IMR-90 (cell line): ENCODE results near the gene HYAL1. TPM values are rescaled to one million over a fixed set of nuclear protein-coding genes. Genes with fewer than 3 reads are reported as not detected.

Experiments
- ATAC-seq: fragments of 200-7000 bp; cut with Tn5 transposase; 2 replicates; pipeline ENCODE4 v1.9.1; 2020; ENCODE audit warnings: low read depth, mild to moderate bottlenecking, moderate library complexity
- BruUV-seq: library from RNA; stranded (reverse); fragments of 400-500 nt; replicated peaks from 2 replicates; lab custom pipeline; 2021; lab: Mats Ljungman, UMichigan
- CTCF ChIA-PET: fragments of 300-600 bp; formaldehyde crosslinking; extraction: SDS; loops from one replicate; lab custom pipeline; 2021; ENCODE audit warnings: antibody characterized with exemption; lab: Yijun Ruan, JAX
- POLR2A ChIA-PET: fragments of 300-600 bp; sonication (Branson Sonifier 250); formaldehyde crosslinking; loops from one replicate; lab custom pipeline; 2022; ENCODE audit warnings: antibody characterized with exemption; ENCODE audit not compliant: unreplicated experiment; lab: Charles Lee
- DNase-seq: peaks from one replicate; pipeline ENCODE4 v3.0.0; 2013
- H2AFZ ChIP-seq: replicated peaks from 2 replicates; pipeline ENCODE3; 2013; ENCODE audit warnings: low read length, mild to moderate bottlenecking; ENCODE audit not compliant: poor library complexity
- H2AK5ac ChIP-seq: 2 replicates; pipeline ENCODE4 v1.6.1; 2013; ENCODE audit warnings: low read depth, low read length, inconsistent platforms
- H2AK9ac ChIP-seq: replicated peaks from 2 replicates; pipeline ENCODE3; 2013; ENCODE audit warnings: mild to moderate bottlenecking, low read depth, low read length, moderate library complexity; ENCODE audit not compliant: poor library complexity
- H2BK120ac ChIP-seq: 2 replicates; pipeline ENCODE4 v1.6.1; 2013; ENCODE audit warnings: low read depth, low read length, inconsistent platforms
- H2BK15ac ChIP-seq: 3 replicates; pipeline ENCODE4 v1.6.1; 2013; ENCODE audit warnings: low read depth, low read length, inconsistent platforms
- H2BK20ac ChIP-seq: 2 replicates; pipeline ENCODE4 v1.6.1; 2013; ENCODE audit warnings: low read depth, mild to moderate bottlenecking, inconsistent platforms, low read length, moderate library complexity
- H2BK5ac ChIP-seq: 2 replicates; pipeline ENCODE4 v1.6.1; 2013; ENCODE audit warnings: mild to moderate bottlenecking, low read depth, low read length, inconsistent platforms; ENCODE audit not compliant: poor library complexity, severe bottlenecking
- H3K14ac ChIP-seq: replicated peaks from 2 replicates; pipeline ENCODE4 v1.6.1; 2013; ENCODE audit warnings: low read depth, low read length, inconsistent platforms
- H3K18ac ChIP-seq: 2 replicates; pipeline ENCODE4 v1.6.1; 2013; ENCODE audit warnings: low read depth, low read length, control low read depth
- H3K23ac ChIP-seq: 2 replicates; pipeline ENCODE4 v1.6.1; 2013; ENCODE audit warnings: low read depth, low read length, inconsistent platforms
- H3K27ac ChIP-seq: 2 replicates; pipeline ENCODE4 v1.5.1; 2013; ENCODE audit warnings: mild to moderate bottlenecking, control low read depth, low read length; ENCODE audit not compliant: insufficient read depth
- H3K27me3 ChIP-seq: 2 replicates; pipeline ENCODE4 v1.6.1; 2013; ENCODE audit warnings: low read length; ENCODE audit not compliant: control insufficient read depth, insufficient read depth
- H3K36me3 ChIP-seq: 2 replicates; pipeline ENCODE4 v1.6.1; 2013; ENCODE audit warnings: low read length, mixed read lengths; ENCODE audit not compliant: control insufficient read depth, insufficient read depth
- H3K4ac ChIP-seq: 2 replicates; pipeline ENCODE4 v1.6.1; 2013; ENCODE audit warnings: low read depth, low read length, inconsistent platforms
- H3K4me1 ChIP-seq: 2 replicates; pipeline ENCODE4 v1.6.1; 2013; ENCODE audit warnings: low read length, mixed read lengths; ENCODE audit not compliant: control insufficient read depth, insufficient read depth
- H3K4me2 ChIP-seq: 2 replicates; pipeline ENCODE4 v1.6.1; 2013; ENCODE audit warnings: low read depth, mild to moderate bottlenecking, control low read depth, low read length, moderate library complexity
- H3K4me3 ChIP-seq: 2 replicates; pipeline ENCODE4 v1.5.1; 2013; ENCODE audit warnings: low read depth, mild to moderate bottlenecking, control low read depth, low read length, moderate library complexity; ENCODE audit not compliant: insufficient read depth
- H3K56ac ChIP-seq: 2 replicates; pipeline ENCODE4 v1.6.1; 2013; ENCODE audit warnings: low read length, inconsistent platforms; ENCODE audit not compliant: insufficient read depth; ENCODE audit errors: extremely low read depth
- H3K79me1 ChIP-seq, 2 experiments: 2 replicates each; pipeline ENCODE4 v1.6.1; 2013; ENCODE audit warnings: low read length in 2 of 2, inconsistent platforms in 1 of 2, low read depth in 1 of 2
- H3K9ac ChIP-seq: 2 replicates; pipeline ENCODE4 v1.6.1; 2013; ENCODE audit warnings: low read depth, low read length, control low read depth
- H3K9me1 ChIP-seq: 2 replicates; pipeline ENCODE4 v1.6.1; 2013; ENCODE audit warnings: low read length, inconsistent platforms; ENCODE audit not compliant: insufficient read depth
- H3K9me3 ChIP-seq: 2 replicates; pipeline ENCODE4 v1.6.1; 2013; ENCODE audit warnings: low read length; ENCODE audit not compliant: control insufficient read depth, insufficient read depth
- H4K20me1 ChIP-seq: 2 replicates; pipeline ENCODE4 v1.6.1; 2013; ENCODE audit warnings: low read length, inconsistent platforms; ENCODE audit not compliant: insufficient read depth
- H4K5ac ChIP-seq: 2 replicates; pipeline ENCODE4 v1.6.1; 2013; ENCODE audit warnings: mild to moderate bottlenecking, low read depth, low read length, control low read depth
- H4K8ac ChIP-seq, 2 experiments: 2 replicates each; pipeline ENCODE4 v1.6.1; 2013; ENCODE audit warnings: low read depth in 2 of 2, low read length in 2 of 2, control low read depth in 1 of 2, inconsistent platforms in 1 of 2
- H4K91ac ChIP-seq: 2 replicates; pipeline ENCODE4 v1.6.1; 2013; ENCODE audit warnings: low read depth, low read length, inconsistent platforms; ENCODE audit not compliant: insufficient read depth
- BHLHE40 ChIP-seq: fragments of 150-350 bp; IDR thresholded peaks from 2 replicates; pipeline ENCODE4 v1.6.1; 2016; ENCODE audit warnings: mild to moderate bottlenecking, low read depth, low read length
- CEBPB ChIP-seq: IDR thresholded peaks from 2 replicates; pipeline ENCODE4 v1.6.1; 2012; ENCODE audit warnings: low read depth, low read length, improper control_type of control experiment
- CHD1 ChIP-seq: IDR thresholded peaks from 2 replicates; pipeline ENCODE4 v1.6.1; 2012; ENCODE audit warnings: low read depth, low read length, improper control_type of control experiment
- CTCF ChIP-seq: conservative IDR thresholded peaks from 2 replicates; pipeline ENCODE4 v1.5.1; 2012; ENCODE audit warnings: mild to moderate bottlenecking, low read depth, low read length, improper control_type of control experiment
- ELK1 ChIP-seq: fragments of 150-350 bp; IDR thresholded peaks from 2 replicates; pipeline ENCODE4 v1.6.1; 2016; ENCODE audit warnings: low read depth, mild to moderate bottlenecking, low read length, moderate library complexity, borderline replicate concordance
- FOS ChIP-seq: fragments of 150-350 bp; IDR thresholded peaks from 2 replicates; pipeline ENCODE4 v1.6.1; 2016; ENCODE audit warnings: low read depth, low read length
- MAFK ChIP-seq: IDR thresholded peaks from 2 replicates; pipeline ENCODE4 v1.6.1; 2012; ENCODE audit warnings: low read depth, low read length, improper control_type of control experiment
- MAZ ChIP-seq: IDR thresholded peaks from 2 replicates; pipeline ENCODE4 v1.6.1; 2012; ENCODE audit warnings: low read depth, mild to moderate bottlenecking, low read length, improper control_type of control experiment, moderate library complexity, borderline replicate concordance
- NFE2L2 ChIP-seq: fragments of 150-350 bp; IDR thresholded peaks from 2 replicates; pipeline ENCODE4 v1.6.1; 2016; ENCODE audit warnings: low read depth, mild to moderate bottlenecking, low read length
- POLR2A ChIP-seq: IDR thresholded peaks from 2 replicates; pipeline ENCODE4 v1.6.1; 2012; ENCODE audit warnings: mild to moderate bottlenecking, low read depth, low read length
- RAD21 ChIP-seq: IDR thresholded peaks from 2 replicates; pipeline ENCODE4 v1.6.1; 2012; ENCODE audit warnings: low read length, improper control_type of control experiment
- RCOR1 ChIP-seq: IDR thresholded peaks from 2 replicates; pipeline ENCODE4 v1.6.1; 2012; ENCODE audit warnings: mild to moderate bottlenecking, low read length, improper control_type of control experiment; ENCODE audit not compliant: insufficient replicate concordance
- RFX5 ChIP-seq: IDR thresholded peaks from 2 replicates; pipeline ENCODE4 v1.8.0; 2012; ENCODE audit warnings: low read depth, mild to moderate bottlenecking, low read length, moderate library complexity
- SMC3 ChIP-seq: fragments of 150-350 bp; IDR thresholded peaks from 2 replicates; pipeline ENCODE4 v1.6.1; 2016; ENCODE audit warnings: low read depth, mild to moderate bottlenecking, antibody characterized with exemption, low read length, moderate library complexity
- whole genome bisulfite sequencing, 2 experiments: methylation state at CpG; one replicate each; pipeline versions ENCODE4 v1.1.5 to v1.1.7; 2013; ENCODE audit warnings: missing lambda C conversion rate in 2 of 2; ENCODE audit not compliant: insufficient read length in 1 of 2; ENCODE audit errors: extremely low coverage in 2 of 2; 5-methylcytosine and 5-hydroxymethylcytosine counted together
- dilution Hi-C: fragments of 300-500 bp; cut with HindIII; formaldehyde crosslinking; loops from one replicate; pipeline ENCODE4 v1.14.3; 2018; ENCODE audit warnings: low sequenced_read_pairs; ENCODE audit not compliant: unreplicated experiment
- in situ Hi-C: fragments of 300-500 bp; cut with MboI; formaldehyde crosslinking; loops from 3 replicates; pipeline ENCODE4 v1.14.3; 2019; ENCODE audit warnings: low sequenced_read_pairs, inconsistent platforms, mixed read lengths
- intact Hi-C: fragments of 100-400 bp; cut with micrococcal nuclease; formaldehyde crosslinking; loops from 2 replicates; pipeline ENCODE4 v1.10.0; 2022
- polyA plus RNA-seq, 3 experiments: library from polyadenylated mRNA; depleted of rRNA; stranded (reverse); fragments of >200 nt; gene quantifications; 2 replicates each; pipeline ENCODE4 v1.2.3, GENCODE V29; 2012; ENCODE audit warnings: low replicate concordance in 1 of 3
- total RNA-seq: library from RNA; depleted of rRNA; stranded (reverse); fragments of >200 nt; gene quantifications from 2 replicates; pipeline ENCODE4 v1.2.3, GENCODE V29; 2012
- TF ChIP-seq, protein P1 (sequence below): fragments of 150-350 bp; IDR thresholded peaks from 2 replicates; pipeline ENCODE4 v1.6.1; 2017; ENCODE audit warnings: mild to moderate bottlenecking, antibody characterized with exemption, low read length, low read depth

The HYAL1 gene
- total and polyA plus RNA-seq, 2 of the 4 experiments (the other 2 are of a cell fraction), result 0.32 to 0.36 TPM

DNA sequence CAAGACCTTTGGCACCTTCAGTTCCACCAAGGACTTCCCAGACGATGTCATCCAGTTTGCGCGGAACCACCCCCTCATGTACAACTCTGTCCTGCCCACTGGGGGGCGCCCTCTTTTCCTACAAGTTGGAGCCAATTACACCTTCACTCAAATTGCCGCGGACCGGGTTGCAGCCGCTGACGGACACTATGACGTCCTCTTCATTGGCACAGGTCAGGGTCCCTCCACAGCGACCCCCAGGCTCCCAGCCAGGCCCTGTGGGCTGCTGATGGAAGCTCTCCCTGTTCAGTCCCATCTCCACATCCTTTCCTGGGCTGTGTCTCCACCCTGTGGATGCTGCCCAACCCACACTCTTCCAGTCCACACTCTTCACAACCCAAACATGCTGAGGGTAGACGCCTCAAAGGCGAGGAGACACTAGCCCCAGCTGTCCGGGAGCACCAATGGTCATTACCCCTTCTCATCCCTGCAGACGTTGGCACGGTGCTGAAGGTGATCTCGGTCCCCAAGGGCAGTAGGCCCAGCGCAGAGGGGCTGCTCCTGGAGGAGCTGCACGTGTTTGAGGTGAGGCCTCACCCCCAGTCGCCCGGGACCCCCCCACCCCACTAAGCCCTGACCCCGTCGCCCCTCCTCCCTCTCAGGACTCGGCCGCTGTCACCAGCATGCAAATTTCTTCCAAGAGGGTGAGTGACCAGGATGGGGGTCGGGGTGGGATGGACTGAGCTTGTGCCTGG, 28.8 kb downstream of the HYAL1 start:
- H3K79me1 ChIP-seq, result peaks cover 3 to 18% of the 10 kb centered on the region in 2 experiments; a peak in 3 of 4 replicates
- H2BK15ac ChIP-seq, result no peak overlapping the region
- H2AFZ ChIP-seq, result no peak overlapping the region
- H3K4me1 ChIP-seq, result peaks cover 18% of the 10 kb centered on the region
- no peaks in the 10 kb centered on the region for H3K27me3 ChIP-seq
- no peak overlapping the region for H3K23ac ChIP-seq
- H2BK120ac ChIP-seq, result no peak overlapping the region
- H2BK5ac ChIP-seq, result no peak overlapping the region
- DNase-seq (peak; percentile 57), ATAC-seq (no peak)
- in situ Hi-C loops, result loop anchor here (5.0 kb wide), 2 partner anchors 47 to 82 kb away; partner anchors contain the start of gene GNAT1
- H3K36me3 ChIP-seq, result peaks cover 20% of the 10 kb centered on the region; the same call in 1 of the 2 replicates
- WGBS, 2 experiments, result 19% methylated on average over 7 of the region's 26 CpGs; no CpG with 5 or more reads in 1 of the 2 experiments
- no peaks in the 10 kb centered on the region for H4K20me1 ChIP-seq
- H3K14ac ChIP-seq, result no peak overlapping the region
- H2BK20ac ChIP-seq, result no peak overlapping the region
- intact Hi-C loops, result no loop called here
- no peaks in the 10 kb centered on the region for H3K9me3 ChIP-seq
- H3K9ac ChIP-seq, result no peak overlapping the region
- no peak overlapping the region for H2AK5ac ChIP-seq
- no peak overlapping the region for H3K27ac ChIP-seq
- no peak overlapping the region for H4K91ac ChIP-seq
- no peak overlapping the region for H3K18ac ChIP-seq
- ChIA-PET CTCF (interaction anchor here (0.7 kb wide), 1 partner anchor 49 kb away, joined by 3 read pairs; no protein-coding TSS in a partner anchor), POLR2A (no interaction called here)
- no peak overlapping the region for H3K4ac ChIP-seq
- H3K4me2 ChIP-seq, result no peak overlapping the region
- H4K8ac ChIP-seq, result no peak overlapping the region
- BruUV-seq, result no TSS peak
- no peak overlapping the region for H3K4me3 ChIP-seq
- no peak overlapping the region for H4K5ac ChIP-seq
- no peak overlapping the region for H3K56ac ChIP-seq
- peaks cover 9% of the 10 kb centered on the region for H3K9me1 ChIP-seq
- H2AK9ac ChIP-seq, result peak overlapping the region; percentile 24
- dilution Hi-C loops, result no loop called here
- peak; percentile 60 for TF ChIP-seq CTCF
- TF ChIP-seq RAD21, result peak; percentile 39; the same call in 1 of the 2 replicates
- TF ChIP-seq CHD1, result no peak
- TF ChIP-seq BHLHE40, result no peak
- peak; percentile 56 for TF ChIP-seq SMC3
- TF ChIP-seq CEBPB, result no peak
- TF ChIP-seq RFX5, result no peak
- TF ChIP-seq MAFK, result no peak
- no peak for TF ChIP-seq RCOR1
- no peak for TF ChIP-seq NFE2L2
- TF ChIP-seq POLR2A, result no peak
- TF ChIP-seq ELK1, result no peak
- TF ChIP-seq, protein P1, sequence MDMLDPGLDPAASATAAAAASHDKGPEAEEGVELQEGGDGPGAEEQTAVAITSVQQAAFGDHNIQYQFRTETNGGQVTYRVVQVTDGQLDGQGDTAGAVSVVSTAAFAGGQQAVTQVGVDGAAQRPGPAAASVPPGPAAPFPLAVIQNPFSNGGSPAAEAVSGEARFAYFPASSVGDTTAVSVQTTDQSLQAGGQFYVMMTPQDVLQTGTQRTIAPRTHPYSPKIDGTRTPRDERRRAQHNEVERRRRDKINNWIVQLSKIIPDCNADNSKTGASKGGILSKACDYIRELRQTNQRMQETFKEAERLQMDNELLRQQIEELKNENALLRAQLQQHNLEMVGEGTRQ, result no peak
- TF ChIP-seq MAZ, result no peak
- no peak for TF ChIP-seq FOS
